Measurements from ENCODE around the gene PPIF. TPM values are rescaled to one million over a fixed set of nuclear protein-coding genes. Genes with fewer than 3 reads are reported as not detected.

Gene PPIF
- total RNA-seq, 4 donors from 2014 or later = 37.2 to 149 (median 51.6) TPM

- Histone ChIP-seq H3K27ac (no peak overlapping the region), H3K27me3 (no peaks in the 10 kb centered on the region), H3K4me1 (peaks cover 19 to 26% (median 24%) of the 10 kb centered on the region in 4 donors), H3K4me3 (no peak overlapping the region), H3K36me3 (no peaks in the 10 kb centered on the region), H3K9me3 (no peaks in the 10 kb centered on the region)
- in situ Hi-C loops (cut with MboI; ENCODE audit: low pct_ligation_motif_present in 1 of 4, low pct_unique_long_range_greater_than_20kb in 1 of 4, low sequenced_read_pairs in 3 of 4) (no loop called here), intact Hi-C loops (cut with DNase I; ENCODE audit: low total_unique reads) (no loop called here)
- whole genome bisulfite sequencing, 2 donors (ENCODE audit: low coverage in 1 of 2) = 84 to 86% methylated on average over 3 to 14 of the region's 14 CpGs
- DNase-seq = no peak
- TF ChIP-seq EP300 (IDR thresholded peaks at IDR 0.05; ENCODE audit: low read depth) = no peak
- TF ChIP-seq POLR2A (IDR thresholded peaks at IDR 0.05) = no peak
- no peak for TF ChIP-seq CTCF (IDR thresholded peaks at IDR 0.05)
- TF ChIP-seq POLR2AphosphoS5 (IDR thresholded peaks at IDR 0.05) = no peak
These were observed 37.6 kb downstream of the PPIF start for GRCh38 chr10:79384773-79385391.

GRCh38 chr10:79385392-79385795 is 38.1 kb downstream of the PPIF start:
- in situ Hi-C loops (cut with MboI; ENCODE audit: low pct_ligation_motif_present in 1 of 4, low pct_unique_long_range_greater_than_20kb in 1 of 4, low sequenced_read_pairs in 3 of 4) (no loop called here), intact Hi-C loops (cut with DNase I; ENCODE audit: low total_unique reads) (no loop called here)
- WGBS, 2 donors (ENCODE audit: low coverage in 1 of 2) = 82% methylated on average over 9 of the region's 9 CpGs; no CpG with 5 or more reads in 1 of the 2 donors
- peaks cover 15 to 24% (median 19%) of the 10 kb centered on the region in 4 donors for H3K4me1 ChIP-seq
- H3K4me3 ChIP-seq = no peak overlapping the region
- no peak overlapping the region for H3K27ac ChIP-seq
- DNase-seq = no peak
- no peak for TF ChIP-seq EP300 (IDR thresholded peaks at IDR 0.05; ENCODE audit: low read depth)
- TF ChIP-seq POLR2A (IDR thresholded peaks at IDR 0.05) = no peak
- TF ChIP-seq CTCF (IDR thresholded peaks at IDR 0.05) = no peak
- TF ChIP-seq POLR2AphosphoS5 (IDR thresholded peaks at IDR 0.05) = no peak
- H3K27me3 ChIP-seq = no peaks in the 10 kb centered on the region
- no peaks in the 10 kb centered on the region for H3K9me3 ChIP-seq
- H3K36me3 ChIP-seq = no peaks in the 10 kb centered on the region

GRCh38 chr10:79385804-79386531 is 38.7 kb downstream of the PPIF start:
- Histone ChIP-seq H3K27me3 (no peaks in the 10 kb centered on the region), H3K9me3 (no peaks in the 10 kb centered on the region), H3K4me3 (no peak overlapping the region), H3K27ac (peak overlapping the region; percentile 46 to 83 (median 68)), H3K4me1 (peaks cover 11 to 24% (median 18%) of the 10 kb centered on the region in 4 donors), H3K36me3 (no peaks in the 10 kb centered on the region)
- in situ Hi-C loops (cut with MboI; ENCODE audit: low pct_ligation_motif_present in 1 of 4, low pct_unique_long_range_greater_than_20kb in 1 of 4, low sequenced_read_pairs in 3 of 4) (no loop called here), intact Hi-C loops (cut with DNase I; ENCODE audit: low total_unique reads) (no loop called here)
- DNase-seq = no peak
- TF ChIP-seq EP300 (IDR thresholded peaks at IDR 0.05; ENCODE audit: low read depth) (no peak), POLR2AphosphoS5 (IDR thresholded peaks at IDR 0.05) (no peak), POLR2A (IDR thresholded peaks at IDR 0.05) (no peak), CTCF (IDR thresholded peaks at IDR 0.05) (no peak)
- WGBS, 2 donors (ENCODE audit: low coverage in 1 of 2) = 89% methylated on average over 16 of the region's 28 CpGs; no CpG with 5 or more reads in 1 of the 2 donors

GRCh38 chr10:79386637-79387465 is 39.6 kb downstream of the PPIF start:
- in situ Hi-C loops (cut with MboI; ENCODE audit: low pct_ligation_motif_present in 1 of 4, low pct_unique_long_range_greater_than_20kb in 1 of 4, low sequenced_read_pairs in 3 of 4) = no loop called here
- TF ChIP-seq CTCF (IDR thresholded peaks at IDR 0.05) (no peak), POLR2AphosphoS5 (IDR thresholded peaks at IDR 0.05) (no peak), EP300 (IDR thresholded peaks at IDR 0.05; ENCODE audit: low read depth) (no peak), POLR2A (IDR thresholded peaks at IDR 0.05) (no peak)
- intact Hi-C loops (cut with DNase I; ENCODE audit: low total_unique reads) = no loop called here
- Histone ChIP-seq H3K27ac (peak overlapping the region; percentile 46 to 83 (median 68)), H3K4me1 (peaks cover 11 to 23% (median 17%) of the 10 kb centered on the region in 4 donors), H3K9me3 (no peaks in the 10 kb centered on the region), H3K36me3 (no peaks in the 10 kb centered on the region), H3K4me3 (no peak overlapping the region), H3K27me3 (no peaks in the 10 kb centered on the region)
- 70% methylated on average over 21 of the region's 24 CpGs; no CpG with 5 or more reads in 1 of the 2 donors for WGBS, 2 donors (ENCODE audit: low coverage in 1 of 2)
- DNase-seq = peak; percentile 5

Data from transverse colon (tissue), 4 donors.